ENCODE results near the gene LCN9. TPM values are rescaled to one million over a fixed set of nuclear protein-coding genes. Genes with fewer than 3 reads are reported as not detected.
A peak's percentile ranks its signal among the peaks of the same experiment; 100 is the strongest.

Gene LCN9
- total and polyA plus RNA-seq, 2 of the 4 experiments (the other 2 are of a cell fraction): not detected

DNA sequence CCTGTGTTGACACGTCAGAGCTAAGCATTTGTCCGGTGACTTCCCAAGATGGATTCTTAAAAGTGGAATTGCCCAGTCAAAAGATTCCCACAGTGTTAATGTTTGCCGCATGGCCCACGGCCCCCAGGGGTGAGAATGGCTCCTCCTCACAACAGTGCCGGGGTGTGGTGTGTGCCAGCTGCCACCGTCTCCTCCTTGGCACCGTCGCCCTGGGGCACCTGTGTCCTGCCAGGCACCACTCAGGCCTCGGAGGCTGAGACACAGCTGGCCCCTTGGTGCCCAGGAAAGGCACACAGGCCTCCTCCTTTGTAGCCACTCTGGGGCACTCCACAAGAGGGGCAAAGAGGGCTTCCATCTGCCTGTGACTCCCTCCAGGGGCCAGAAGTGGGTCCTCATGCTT lies 43.2 kb downstream of the LCN9 start:
- no peaks in the 10 kb centered on the region for H3K79me1 ChIP-seq (ENCODE audit: low read depth in 1 of 2, low read length in 2 of 2)
- no peak overlapping the region for H3K4ac ChIP-seq (ENCODE audit: low read depth, low read length)
- H2BK15ac ChIP-seq (ENCODE audit: low read depth, low read length): no peak overlapping the region
- intact Hi-C loops (cut with micrococcal nuclease) (no loop called here), dilution Hi-C loops (cut with HindIII; ENCODE audit: low sequenced_read_pairs, unreplicated experiment) (no loop called here), in situ Hi-C loops (cut with MboI; ENCODE audit: low sequenced_read_pairs) (loop anchor here (10.0 kb wide), 1 partner anchor 419 kb away; no protein-coding TSS in a partner anchor)
- no peak overlapping the region for H2AK9ac ChIP-seq (replicated peaks; ENCODE audit: low read depth, low read length, poor library complexity)
- no peak overlapping the region for H3K4me2 ChIP-seq (ENCODE audit: low read depth, low read length)
- H3K9me1 ChIP-seq (ENCODE audit: insufficient read depth, low read length): no peaks in the 10 kb centered on the region
- H3K56ac ChIP-seq (ENCODE audit: extremely low read depth, insufficient read depth, low read length): no peak overlapping the region
- H3K4me3 ChIP-seq (ENCODE audit: insufficient read depth, low read depth, low read length): no peak overlapping the region
- H3K23ac ChIP-seq (ENCODE audit: low read depth, low read length): no peak overlapping the region
- peaks cover 1% of the 10 kb centered on the region; the same call in 1 of the 2 replicates for H3K4me1 ChIP-seq (ENCODE audit: control insufficient read depth, insufficient read depth, low read length)
- H3K27ac ChIP-seq (ENCODE audit: insufficient read depth, low read length): no peak overlapping the region
- H2AK5ac ChIP-seq (ENCODE audit: low read depth, low read length): no peak overlapping the region
- WGBS, 2 experiments (ENCODE audit: extremely low coverage in 2 of 2, insufficient read length in 1 of 2): 77% methylated on average over 4 of the region's 9 CpGs; no CpG with 5 or more reads in 1 of the 2 experiments
- H3K14ac ChIP-seq (replicated peaks; ENCODE audit: low read depth, low read length): no peak overlapping the region
- TF ChIP-seq NFE2L2 (IDR thresholded peaks at IDR 0.05; ENCODE audit: low read depth, low read length) (no peak), RFX5 (IDR thresholded peaks at IDR 0.05; ENCODE audit: low read depth, low read length) (no peak), FOS (IDR thresholded peaks at IDR 0.05; ENCODE audit: low read depth, low read length) (no peak), MXI1 (IDR thresholded peaks at IDR 0.05; ENCODE audit: borderline replicate concordance, low read depth, low read length) (no peak), SMC3 (IDR thresholded peaks at IDR 0.05; ENCODE audit: low read depth, low read length) (no peak), MAFK (IDR thresholded peaks at IDR 0.05; ENCODE audit: low read depth, low read length) (no peak), POLR2A (IDR thresholded peaks at IDR 0.05; ENCODE audit: low read depth, low read length) (no peak), RAD21 (IDR thresholded peaks at IDR 0.05; ENCODE audit: low read length) (no peak), CHD1 (IDR thresholded peaks at IDR 0.05; ENCODE audit: low read depth, low read length) (no peak), BHLHE40 (IDR thresholded peaks at IDR 0.05; ENCODE audit: low read depth, low read length) (no peak), CEBPB (IDR thresholded peaks at IDR 0.05; ENCODE audit: low read depth, low read length) (no peak), RCOR1 (IDR thresholded peaks at IDR 0.05; ENCODE audit: insufficient replicate concordance, low read length) (no peak), MAZ (IDR thresholded peaks at IDR 0.05; ENCODE audit: borderline replicate concordance, low read depth, low read length) (no peak)
- TF ChIP-seq, protein P1, sequence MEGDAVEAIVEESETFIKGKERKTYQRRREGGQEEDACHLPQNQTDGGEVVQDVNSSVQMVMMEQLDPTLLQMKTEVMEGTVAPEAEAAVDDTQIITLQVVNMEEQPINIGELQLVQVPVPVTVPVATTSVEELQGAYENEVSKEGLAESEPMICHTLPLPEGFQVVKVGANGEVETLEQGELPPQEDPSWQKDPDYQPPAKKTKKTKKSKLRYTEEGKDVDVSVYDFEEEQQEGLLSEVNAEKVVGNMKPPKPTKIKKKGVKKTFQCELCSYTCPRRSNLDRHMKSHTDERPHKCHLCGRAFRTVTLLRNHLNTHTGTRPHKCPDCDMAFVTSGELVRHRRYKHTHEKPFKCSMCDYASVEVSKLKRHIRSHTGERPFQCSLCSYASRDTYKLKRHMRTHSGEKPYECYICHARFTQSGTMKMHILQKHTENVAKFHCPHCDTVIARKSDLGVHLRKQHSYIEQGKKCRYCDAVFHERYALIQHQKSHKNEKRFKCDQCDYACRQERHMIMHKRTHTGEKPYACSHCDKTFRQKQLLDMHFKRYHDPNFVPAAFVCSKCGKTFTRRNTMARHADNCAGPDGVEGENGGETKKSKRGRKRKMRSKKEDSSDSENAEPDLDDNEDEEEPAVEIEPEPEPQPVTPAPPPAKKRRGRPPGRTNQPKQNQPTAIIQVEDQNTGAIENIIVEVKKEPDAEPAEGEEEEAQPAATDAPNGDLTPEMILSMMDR (conservative IDR thresholded peaks at IDR 0.05; ENCODE audit: low read depth, low read length): no peak
- TF ChIP-seq, protein P2, sequence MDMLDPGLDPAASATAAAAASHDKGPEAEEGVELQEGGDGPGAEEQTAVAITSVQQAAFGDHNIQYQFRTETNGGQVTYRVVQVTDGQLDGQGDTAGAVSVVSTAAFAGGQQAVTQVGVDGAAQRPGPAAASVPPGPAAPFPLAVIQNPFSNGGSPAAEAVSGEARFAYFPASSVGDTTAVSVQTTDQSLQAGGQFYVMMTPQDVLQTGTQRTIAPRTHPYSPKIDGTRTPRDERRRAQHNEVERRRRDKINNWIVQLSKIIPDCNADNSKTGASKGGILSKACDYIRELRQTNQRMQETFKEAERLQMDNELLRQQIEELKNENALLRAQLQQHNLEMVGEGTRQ (IDR thresholded peaks at IDR 0.05; ENCODE audit: low read depth, low read length): no peak
- TF ChIP-seq, protein P3, sequence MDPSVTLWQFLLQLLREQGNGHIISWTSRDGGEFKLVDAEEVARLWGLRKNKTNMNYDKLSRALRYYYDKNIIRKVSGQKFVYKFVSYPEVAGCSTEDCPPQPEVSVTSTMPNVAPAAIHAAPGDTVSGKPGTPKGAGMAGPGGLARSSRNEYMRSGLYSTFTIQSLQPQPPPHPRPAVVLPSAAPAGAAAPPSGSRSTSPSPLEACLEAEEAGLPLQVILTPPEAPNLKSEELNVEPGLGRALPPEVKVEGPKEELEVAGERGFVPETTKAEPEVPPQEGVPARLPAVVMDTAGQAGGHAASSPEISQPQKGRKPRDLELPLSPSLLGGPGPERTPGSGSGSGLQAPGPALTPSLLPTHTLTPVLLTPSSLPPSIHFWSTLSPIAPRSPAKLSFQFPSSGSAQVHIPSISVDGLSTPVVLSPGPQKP (IDR thresholded peaks at IDR 0.05; ENCODE audit: borderline replicate concordance, low read depth, low read length): no peak
- H2BK20ac ChIP-seq (ENCODE audit: low read depth, low read length): no peak overlapping the region
- no peak overlapping the region for H4K8ac ChIP-seq (ENCODE audit: low read depth in 2 of 2, low read length in 2 of 2)
- H3K9me3 ChIP-seq (ENCODE audit: control insufficient read depth, insufficient read depth, low read length): no peaks in the 10 kb centered on the region
- no TSS peak for BruUV-seq (replicated peaks)
- H3K9ac ChIP-seq (ENCODE audit: low read depth, low read length): no peak overlapping the region
- no peak overlapping the region for H2BK120ac ChIP-seq (ENCODE audit: low read depth, low read length)
- ChIA-PET POLR2A (ENCODE audit: unreplicated experiment) (no interaction called here), CTCF (interaction anchor here (0.5 kb wide), 1 partner anchor 89 kb away, joined by 4 read pairs; no protein-coding TSS in a partner anchor)
- no peaks in the 10 kb centered on the region for H4K20me1 ChIP-seq (ENCODE audit: insufficient read depth, low read length)
- ATAC-seq (ENCODE audit: low read depth): no peak
- H3K36me3 ChIP-seq (ENCODE audit: control insufficient read depth, insufficient read depth, low read length): no peaks in the 10 kb centered on the region
- H2BK5ac ChIP-seq (ENCODE audit: low read depth, low read length, poor library complexity, severe bottlenecking): no peak overlapping the region
- H4K5ac ChIP-seq (ENCODE audit: low read depth, low read length): no peak overlapping the region
- no peak overlapping the region for H4K91ac ChIP-seq (ENCODE audit: insufficient read depth, low read depth, low read length)
- no peak overlapping the region for H3K18ac ChIP-seq (ENCODE audit: low read depth, low read length)
- H2AFZ ChIP-seq (replicated peaks; ENCODE audit: low read length, poor library complexity): peak overlapping the region; percentile 21
- DNase-seq: no peak
- H3K27me3 ChIP-seq (ENCODE audit: control insufficient read depth, insufficient read depth, low read length): peaks cover 18% of the 10 kb centered on the region; the same call in 1 of the 2 replicates
